KBM-7 (cell line): ENCODE results near the gene SLC35F5.
"Not testable (repeated sequence)": the region's sequence is repeated elsewhere in the genome, so short reads cannot be mapped to it uniquely, and the experiment has no call there.

ENCODE experiments used
- DNase-seq: peaks from one replicate; pipeline ENCODE4 v3.0.0-alpha.2; 2015
- in situ Hi-C: fragments of 300-500 bp; cut with MboI; formaldehyde crosslinking; loops from 2 replicates; pipeline ENCODE4 v1.14.3; 2020; ENCODE audit warnings: low sequenced_read_pairs, low pct_unique_long_range_greater_than_20kb, mixed read lengths

The SLC35F5 gene

GRCh38 chr2:113703386-113704299 is 52.8 kb downstream of the SLC35F5 start:
- no peak for DNase-seq
- in situ Hi-C loops = no loop called here

DNA sequence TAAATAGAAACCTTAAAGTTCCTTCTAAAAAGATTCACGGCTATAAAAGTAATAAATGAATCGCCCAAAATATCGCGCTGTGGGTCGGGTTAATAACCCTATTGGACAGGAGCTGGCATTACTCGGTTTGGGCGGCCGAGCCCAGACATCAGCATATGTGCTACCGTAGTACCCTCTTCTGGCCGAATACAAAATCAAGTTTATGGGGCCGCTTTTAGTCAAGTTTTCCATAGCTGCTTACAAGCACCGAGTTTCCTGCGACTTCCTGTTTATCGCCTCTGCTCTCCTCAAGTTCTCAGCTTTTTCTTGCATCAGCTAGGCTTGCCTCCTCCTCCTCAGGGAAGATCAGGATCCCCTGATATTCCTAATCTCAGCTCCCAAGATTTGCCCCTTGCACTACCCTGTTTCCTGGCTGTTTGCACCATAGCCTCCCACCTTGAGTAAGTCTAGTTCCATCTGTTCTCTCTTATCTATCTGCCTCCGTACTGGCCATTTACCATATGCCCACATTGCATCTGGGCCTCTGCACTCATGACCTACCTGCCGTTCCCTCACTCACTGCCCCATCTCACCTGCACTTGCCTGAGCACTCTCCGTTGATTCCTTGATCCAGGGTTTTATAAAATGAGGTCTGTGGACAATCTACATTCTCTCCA is 56.1 kb downstream of the SLC35F5 start:
- DNase-seq = peak; percentile 87

GRCh38 chr2:113698892-113699447 is 57.5 kb downstream of the SLC35F5 start:
- in situ Hi-C loops = no loop called here
- DNase-seq = no peak

More for the DNA sequence above, 56.1 kb downstream of the SLC35F5 start:
- in situ Hi-C loops = no loop called here

GRCh38 chr2:113698251-113698650 is 58.2 kb downstream of the SLC35F5 start:
- in situ Hi-C loops, DNase-seq: not testable (repeated sequence)

GRCh38 chr2:113697516-113697915 is 58.9 kb downstream of the SLC35F5 start:
- in situ Hi-C loops = no loop called here
- no peak for DNase-seq

DNA sequence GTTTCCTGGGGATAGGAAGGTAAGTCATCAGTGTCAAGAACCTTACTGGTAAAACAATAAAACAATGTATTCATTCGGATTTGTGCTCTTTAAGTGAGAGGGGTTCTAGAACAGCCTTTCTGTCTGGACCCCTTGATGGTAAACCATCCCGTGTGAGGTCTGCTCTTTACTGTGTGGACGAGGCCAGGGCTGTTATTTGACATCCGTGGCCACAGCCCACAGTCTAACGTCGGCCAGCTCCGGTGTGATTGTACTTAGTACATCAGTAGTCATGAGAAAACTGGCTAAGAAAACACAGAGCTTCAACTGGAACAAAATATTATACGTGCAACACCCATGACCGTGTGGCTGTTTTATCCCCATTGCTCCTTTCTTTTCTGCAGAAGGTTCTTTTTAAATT is 62.0 kb downstream of the SLC35F5 start:
- no peak for DNase-seq
- in situ Hi-C loops = no loop called here

GRCh38 chr2:113692698-113693428 is 63.6 kb downstream of the SLC35F5 start:
- in situ Hi-C loops = no loop called here
- DNase-seq = no peak

- peak; percentile 64 for DNase-seq
- in situ Hi-C loops = not testable (repeated sequence)
Measured at GRCh38 chr2:113690871-113691270, 65.6 kb downstream of the SLC35F5 start.

GRCh38 chr2:113686537-113686936 is 69.9 kb downstream of the SLC35F5 start:
- DNase-seq = no peak
- in situ Hi-C loops = no loop called here

GRCh38 chr2:113685471-113685870 is 71.0 kb downstream of the SLC35F5 start:
- no peak for DNase-seq
- in situ Hi-C loops = no loop called here

DNA sequence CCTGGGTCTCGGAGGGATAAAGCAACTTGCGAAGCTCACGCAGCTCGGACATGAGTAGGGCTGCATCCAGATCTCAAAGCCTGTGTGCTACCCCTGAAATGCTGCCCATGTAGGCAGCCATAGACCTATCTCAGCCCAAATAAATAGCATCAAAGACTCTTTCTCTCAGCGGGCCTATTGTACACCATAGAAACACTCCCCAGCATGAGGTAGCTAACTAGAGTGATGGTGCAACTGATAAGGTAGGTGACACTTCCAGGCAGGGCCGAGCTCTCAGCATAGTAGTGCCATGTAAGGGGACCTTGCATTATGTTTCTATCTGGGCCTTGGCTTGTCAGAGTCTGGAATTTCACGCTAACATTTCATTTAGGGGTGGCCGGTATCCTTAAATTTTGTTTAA is 77.0 kb downstream of the SLC35F5 start:
- no peak for DNase-seq
- in situ Hi-C loops = no loop called here

- no peak for DNase-seq
- in situ Hi-C loops = no loop called here
Measured at GRCh38 chr2:113677330-113677729, 79.1 kb downstream of the SLC35F5 start.

- in situ Hi-C loops = no loop called here
- DNase-seq = no peak
Measured at GRCh38 chr2:113676623-113677266, 79.7 kb downstream of the SLC35F5 start.

DNA sequence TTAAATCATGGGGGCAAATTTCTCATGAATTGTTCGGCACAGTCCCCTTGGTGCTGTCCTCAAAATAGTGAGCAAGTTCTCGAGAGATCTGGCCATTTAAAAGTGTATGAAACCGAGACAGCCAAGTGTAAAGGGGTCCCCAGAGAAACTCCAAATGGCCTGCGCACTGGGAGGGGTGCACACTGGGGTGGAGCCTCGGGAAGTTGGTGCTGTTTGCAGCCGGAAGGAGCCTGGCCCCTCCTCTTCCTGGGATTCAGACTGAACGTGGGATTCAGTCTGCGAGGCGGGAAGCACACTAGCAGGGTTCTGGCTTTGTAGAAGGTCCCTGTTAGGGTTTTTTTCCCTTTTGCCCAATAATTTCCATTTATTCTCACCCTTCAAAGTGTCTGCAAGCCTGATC is 80.6 kb downstream of the SLC35F5 start:
- no peak for DNase-seq
- in situ Hi-C loops = no loop called here

GRCh38 chr2:113672326-113672932 is 84.0 kb downstream of the SLC35F5 start:
- DNase-seq = peak; percentile 15

GRCh38 chr2:113669013-113669412 is 87.4 kb downstream of the SLC35F5 start:
- DNase-seq, in situ Hi-C loops: not testable (repeated sequence)

More at GRCh38 chr2:113672326-113672932, 84.0 kb downstream of the SLC35F5 start:
- in situ Hi-C loops = no loop called here

- in situ Hi-C loops = not testable (repeated sequence)
Measured at GRCh38 chr2:113664761-113665533, 91.5 kb downstream of the SLC35F5 start.

More at GRCh38 chr2:113664761-113665533, 91.5 kb downstream of the SLC35F5 start:
- not testable (repeated sequence) for DNase-seq
